ENCODE measurements around the gene RND2.
"Not testable (repeated sequence)": the region's sequence is repeated elsewhere in the genome, so short reads cannot be mapped to it uniquely, and the experiment has no call there.

RND2 gene, protein sequence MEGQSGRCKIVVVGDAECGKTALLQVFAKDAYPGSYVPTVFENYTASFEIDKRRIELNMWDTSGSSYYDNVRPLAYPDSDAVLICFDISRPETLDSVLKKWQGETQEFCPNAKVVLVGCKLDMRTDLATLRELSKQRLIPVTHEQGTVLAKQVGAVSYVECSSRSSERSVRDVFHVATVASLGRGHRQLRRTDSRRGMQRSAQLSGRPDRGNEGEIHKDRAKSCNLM

DNA sequence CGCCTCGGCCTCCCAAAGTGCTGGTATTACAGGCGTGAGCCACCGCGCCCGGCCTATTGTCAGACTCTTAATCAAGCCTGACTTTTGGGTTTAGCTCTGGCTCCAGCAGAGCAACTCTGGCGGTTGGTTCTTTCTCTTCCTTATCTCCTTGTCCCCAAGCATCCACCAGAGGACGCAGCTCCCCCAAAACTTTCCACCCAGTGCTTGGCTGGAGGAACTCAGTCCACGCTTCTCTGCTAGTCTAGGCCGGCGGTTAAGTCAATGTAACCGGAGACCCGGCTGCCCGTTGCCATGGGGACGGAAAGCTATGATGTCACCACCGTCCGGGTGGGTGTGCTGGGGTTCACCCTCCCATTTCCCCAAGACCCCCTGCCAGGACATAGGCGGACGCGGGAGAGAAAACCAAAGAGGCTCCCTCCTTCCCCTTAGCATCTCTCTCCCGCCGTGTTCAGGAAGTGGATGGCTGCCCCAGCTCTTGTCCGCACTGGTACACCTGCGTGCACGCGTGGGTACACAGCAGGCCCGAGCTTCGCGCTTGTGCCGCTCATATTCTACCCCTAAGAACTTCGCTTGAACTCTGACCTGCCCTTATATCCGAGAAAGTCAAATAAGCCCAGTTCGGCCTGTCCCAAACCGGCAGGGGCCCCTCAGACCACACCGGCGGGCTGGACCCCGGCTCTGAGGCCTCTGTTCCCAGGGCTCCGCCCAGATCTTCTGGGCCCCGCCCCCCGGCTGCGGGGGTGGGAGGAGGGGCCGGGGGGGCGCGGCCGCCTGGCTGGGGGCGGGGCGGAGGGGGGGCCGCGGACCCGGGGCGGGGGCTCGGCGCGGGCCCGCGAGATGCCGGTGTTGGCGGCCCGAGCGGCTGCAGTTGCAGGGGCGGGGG is at the start of gene RND2:
RND2 (plus strand) TSS at position 825 of the 883 bp plus-strand sequence. CDS start 117 bp downstream, outside the sequence.
- DNase-seq (ENCODE audit: low read depth), result peak; percentile 58

DNA sequence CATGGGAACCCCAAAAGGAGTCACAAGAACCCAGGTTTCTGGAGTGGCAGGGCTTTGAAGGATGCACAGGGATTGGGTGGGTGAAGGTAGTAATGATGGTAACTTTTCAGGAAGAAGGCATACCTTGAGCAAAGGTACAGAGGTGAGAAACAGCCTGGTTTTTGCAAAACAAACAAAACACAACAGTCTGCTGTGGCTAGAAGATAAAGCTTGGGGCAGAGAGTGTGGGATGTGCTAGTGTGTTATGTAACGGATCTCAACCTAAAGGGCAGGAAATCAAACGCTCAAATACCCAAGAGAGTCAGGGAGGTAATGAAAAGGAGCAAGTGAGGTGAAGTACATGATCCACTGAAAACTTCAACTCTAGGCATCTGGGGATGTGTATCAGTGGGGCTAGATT is 49.8 kb upstream of the RND2 start:
- no peak for DNase-seq (ENCODE audit: low read depth)

DNA sequence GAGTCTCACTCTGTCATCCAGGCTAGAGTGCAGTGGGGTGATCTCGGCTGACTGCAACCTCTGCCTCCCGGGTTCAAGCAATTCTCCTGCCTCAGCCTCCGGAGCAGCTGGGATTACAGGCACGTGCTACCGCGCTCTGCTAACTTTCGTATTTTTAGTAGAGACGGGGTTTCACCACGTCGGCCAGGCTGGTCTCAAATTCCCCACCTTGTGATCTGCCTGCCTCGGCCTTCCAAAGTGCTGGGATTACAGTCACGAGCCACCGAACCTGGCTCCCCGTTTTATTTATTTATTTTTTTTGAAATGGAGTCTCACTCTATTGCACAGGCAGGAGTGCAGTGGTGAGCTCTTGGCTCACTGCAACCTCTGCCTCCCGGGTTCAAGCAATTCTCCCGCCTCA is 49.3 kb upstream of the RND2 start:
- not testable (repeated sequence) for DNase-seq (ENCODE audit: low read depth)

DNA sequence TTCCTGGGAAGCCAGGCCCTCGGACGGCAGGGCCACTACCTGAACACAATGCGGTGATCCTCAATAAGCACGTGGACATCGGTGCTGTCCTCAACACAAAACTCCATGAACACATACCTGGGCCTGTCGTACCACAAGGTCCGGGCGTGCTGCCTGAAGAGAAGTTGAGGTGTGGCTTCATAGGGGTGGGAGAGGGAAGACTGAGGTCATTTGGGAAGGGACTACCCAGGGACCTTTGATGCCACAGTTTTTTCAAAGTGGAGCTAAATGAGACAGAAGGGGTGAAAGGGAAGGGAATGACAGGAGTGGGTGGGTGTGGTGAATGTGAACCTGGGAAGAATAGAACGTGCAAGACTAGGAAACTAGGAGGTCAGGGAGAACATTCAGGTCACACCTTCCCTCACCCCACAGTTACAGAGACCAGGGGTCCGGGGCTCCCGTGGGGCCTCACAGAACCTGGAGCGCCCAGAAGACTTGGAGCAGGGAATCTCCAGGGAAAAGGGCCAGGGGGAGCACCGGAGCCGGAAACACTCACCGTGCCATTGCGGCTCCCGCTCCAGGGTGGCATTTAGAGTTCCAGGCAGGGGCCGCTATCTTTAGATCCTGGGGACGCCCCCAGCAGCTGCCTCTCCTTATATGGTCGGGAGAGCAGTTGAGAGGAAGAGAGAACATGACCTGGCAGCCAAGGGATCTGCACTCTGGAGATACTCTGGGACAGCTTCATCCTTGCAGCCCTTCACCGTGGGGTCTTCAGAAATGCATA is 45.3 kb upstream of the RND2 start, which contains the start of gene PTGES3L:
PTGES3L (minus strand) TSS at position 570 of the 763 bp plus-strand sequence; CDS start at position 543, 27 bp downstream.
- DNase-seq (ENCODE audit: low read depth), result no peak

DNA sequence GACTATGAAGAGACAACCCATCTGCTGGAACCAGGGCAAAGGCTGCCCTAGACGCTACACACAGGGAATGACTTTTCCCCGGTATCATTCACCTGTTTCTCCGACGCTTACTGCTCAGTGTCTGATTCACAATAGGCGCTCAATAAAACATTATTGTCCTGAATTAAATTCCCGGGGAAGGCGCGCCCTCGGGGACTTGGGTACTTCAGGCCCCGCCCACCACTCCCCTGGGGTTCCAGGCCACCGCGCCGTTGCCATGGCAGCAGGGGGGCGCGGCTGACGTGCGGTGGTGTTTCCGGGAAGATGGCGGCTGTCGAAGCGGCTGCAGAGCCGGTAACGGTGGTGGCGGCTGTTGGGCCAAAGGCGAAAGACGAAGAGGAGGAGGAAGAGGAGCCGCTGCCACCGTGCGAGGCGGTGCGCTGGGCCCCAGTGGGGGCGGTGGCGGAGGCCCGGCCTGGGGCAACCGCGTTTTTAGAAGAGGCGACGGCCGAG is 44.7 kb upstream of the RND2 start, which contains the start of gene RUNDC1:
RUNDC1 (plus strand) TSS at position 292 of the 492 bp plus-strand sequence; CDS start at position 304, 12 bp downstream.
- peak; percentile 84 for DNase-seq (ENCODE audit: low read depth)

DNA sequence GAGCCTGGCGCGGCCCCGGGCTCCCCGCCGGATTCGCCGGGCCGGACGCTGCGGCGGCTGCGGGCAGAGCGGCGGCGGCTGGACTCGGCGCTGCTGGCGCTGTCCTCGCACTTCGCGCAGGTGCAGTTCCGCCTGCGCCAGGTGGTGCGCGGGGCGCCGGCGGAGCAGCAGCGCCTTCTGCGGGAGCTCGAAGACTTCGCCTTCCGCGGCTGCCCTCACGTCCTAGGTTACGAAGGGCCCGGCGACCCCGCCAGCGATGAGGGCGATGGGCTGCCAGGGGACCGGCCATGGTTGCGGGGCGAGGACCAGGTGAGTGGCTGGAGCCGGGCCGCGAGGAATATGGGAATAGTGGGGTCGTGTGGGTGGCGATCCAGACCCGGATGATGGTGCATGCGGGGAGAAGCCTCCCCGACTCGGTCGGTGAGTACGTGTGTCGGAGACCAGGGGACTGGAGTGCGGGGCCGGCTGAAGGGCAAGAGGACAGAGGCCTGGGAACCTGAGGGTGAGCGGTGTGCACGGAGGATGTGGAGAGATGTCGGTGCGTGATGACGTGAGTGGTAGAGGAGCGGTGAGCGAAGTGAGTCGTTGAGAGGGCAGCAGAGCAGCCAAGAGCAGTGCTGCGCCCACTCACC is 44.1 kb upstream of the RND2 start:
- no peak for DNase-seq (ENCODE audit: low read depth)

DNA sequence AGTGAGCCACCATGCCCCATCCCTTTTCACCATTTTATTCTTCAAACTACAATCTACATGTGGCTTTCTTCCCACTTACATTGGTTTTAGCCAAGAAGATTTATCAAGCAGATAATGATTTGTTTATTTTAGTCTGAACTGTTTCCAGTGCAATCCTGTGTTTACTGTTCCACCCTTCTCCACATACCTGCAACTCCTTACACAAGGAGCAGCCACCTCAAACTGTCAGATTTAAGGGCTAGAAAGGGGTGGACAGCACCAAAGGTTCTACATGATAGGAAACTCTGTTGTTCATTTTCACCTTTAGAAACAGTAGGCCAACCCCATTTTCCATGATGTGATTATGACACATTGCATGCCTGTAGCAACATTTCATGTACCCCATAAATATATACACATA is 42.8 kb upstream of the RND2 start:
- DNase-seq (ENCODE audit: low read depth), result no peak

DNA sequence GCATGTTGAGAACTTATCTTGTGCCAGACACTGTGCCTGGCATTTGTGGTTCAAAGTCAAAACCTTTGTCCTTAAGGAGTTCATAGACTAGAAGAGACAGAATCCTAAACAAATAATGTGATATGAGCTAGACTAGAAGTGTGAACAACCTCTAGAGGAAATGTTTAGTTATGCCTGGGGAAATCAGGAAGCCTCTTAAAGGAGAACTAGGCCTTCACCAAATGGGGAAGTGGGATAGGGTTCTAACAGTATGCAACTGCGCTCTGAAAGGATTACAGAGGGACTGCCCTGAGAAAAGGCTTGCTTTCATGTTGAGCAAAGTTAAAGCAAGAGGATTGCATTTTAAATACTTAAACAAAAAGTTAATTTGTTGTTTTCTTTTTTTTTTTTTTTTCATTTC is 39.8 kb upstream of the RND2 start:
- DNase-seq (ENCODE audit: low read depth), result no peak

DNA sequence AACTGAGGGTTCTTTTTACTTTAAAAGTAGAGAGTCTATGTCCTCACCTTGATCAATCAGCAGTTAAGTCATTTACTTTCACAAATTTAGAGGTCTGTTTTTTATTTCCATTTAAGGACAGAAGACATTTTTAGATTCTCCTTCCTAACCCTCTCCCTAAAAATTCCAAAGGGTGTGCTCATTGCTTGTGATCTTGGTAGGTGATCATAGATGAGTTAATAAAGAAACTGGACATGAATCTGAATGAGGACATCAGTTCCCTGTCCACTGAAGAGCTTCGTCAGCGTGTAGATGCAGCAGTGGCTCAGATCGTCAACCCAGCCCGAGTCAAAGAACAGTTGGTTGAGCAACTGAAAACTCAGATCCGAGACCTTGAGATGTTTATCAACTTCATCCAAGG is 35.9 kb upstream of the RND2 start:
- no peak for DNase-seq (ENCODE audit: low read depth)

DNA sequence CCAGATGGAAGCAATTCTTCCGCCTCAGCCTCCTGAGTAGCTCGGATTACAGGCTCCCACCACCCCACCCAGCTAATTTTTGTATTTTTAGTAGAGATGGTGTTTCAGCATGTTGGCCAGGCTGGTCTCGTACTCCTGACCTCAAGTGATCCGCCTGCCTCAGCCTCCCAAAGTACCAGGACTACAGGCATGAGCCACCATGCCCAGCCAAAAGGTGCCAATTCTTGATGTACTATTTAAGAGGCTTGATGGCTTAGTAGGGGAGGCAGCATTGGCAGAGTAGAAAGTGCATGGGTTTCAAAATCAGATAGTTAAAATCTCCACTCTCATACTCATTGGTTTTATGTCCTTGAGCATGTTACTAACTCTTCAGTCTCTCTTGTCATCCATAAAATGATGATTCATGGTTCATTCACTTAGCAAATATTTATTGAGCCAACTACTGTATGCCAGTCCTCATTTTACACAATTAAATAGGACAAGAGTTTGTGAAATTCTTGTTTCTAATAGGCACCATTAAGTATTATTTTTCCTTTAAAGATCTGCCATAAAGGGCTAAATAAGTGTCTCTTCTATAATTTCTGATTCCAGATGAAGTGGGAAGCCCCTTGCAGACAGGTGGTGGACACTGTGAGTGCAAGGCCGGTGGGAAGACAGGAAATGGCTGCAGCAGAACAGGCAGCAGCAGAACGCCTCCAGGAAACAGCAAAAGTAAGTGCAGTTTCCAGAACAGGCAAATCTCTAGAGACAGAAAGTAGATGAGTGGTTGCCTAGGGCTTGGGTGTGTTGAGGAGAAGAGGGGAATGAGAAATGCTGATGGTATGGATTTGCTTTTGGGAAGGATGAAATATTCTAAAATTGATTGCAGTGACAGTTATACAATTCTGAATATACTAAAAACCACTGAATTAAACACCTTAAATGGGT is 35.0 kb upstream of the RND2 start:
- DNase-seq (ENCODE audit: low read depth), result no peak

DNA sequence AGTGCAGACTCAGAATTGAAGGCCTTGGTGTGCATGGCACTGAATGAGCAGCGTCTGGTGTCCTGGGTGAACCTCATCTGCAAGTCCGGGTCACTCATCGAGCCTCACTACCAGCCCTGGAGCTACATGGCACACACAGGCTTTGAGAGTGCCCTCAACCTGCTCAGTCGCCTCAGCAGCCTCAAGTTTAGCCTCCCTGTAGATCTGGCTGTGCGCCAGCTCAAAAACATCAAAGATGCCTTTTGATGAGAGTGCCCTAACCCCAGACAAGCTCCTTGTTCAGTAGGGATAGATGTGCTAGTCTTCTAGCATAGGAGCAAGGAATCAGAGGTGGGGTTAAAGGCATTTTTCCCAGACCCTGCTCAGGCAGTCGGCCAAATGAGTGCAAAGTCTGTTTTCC is 33.6 kb upstream of the RND2 start:
- DNase-seq (ENCODE audit: low read depth), result no peak

DNA sequence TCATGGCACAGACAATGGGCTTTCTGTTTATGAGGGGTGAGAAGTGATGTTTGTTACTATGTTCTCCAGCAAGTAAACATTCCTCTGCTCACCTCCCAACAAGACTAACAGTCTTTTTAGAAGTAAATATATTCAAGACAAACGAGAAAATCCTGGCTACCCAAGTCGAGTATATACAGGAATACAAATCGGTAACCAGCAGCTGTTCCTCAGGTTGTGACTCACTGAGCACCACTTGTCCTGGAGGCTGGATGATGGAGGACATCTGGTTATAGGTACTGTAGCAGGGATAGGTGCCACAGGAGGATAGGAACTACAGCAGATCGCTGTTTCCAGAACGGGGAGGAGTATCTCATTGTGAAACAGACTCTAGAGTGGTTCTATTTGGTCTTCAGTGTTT is 32.2 kb upstream of the RND2 start:
- no peak for DNase-seq (ENCODE audit: low read depth)

DNA sequence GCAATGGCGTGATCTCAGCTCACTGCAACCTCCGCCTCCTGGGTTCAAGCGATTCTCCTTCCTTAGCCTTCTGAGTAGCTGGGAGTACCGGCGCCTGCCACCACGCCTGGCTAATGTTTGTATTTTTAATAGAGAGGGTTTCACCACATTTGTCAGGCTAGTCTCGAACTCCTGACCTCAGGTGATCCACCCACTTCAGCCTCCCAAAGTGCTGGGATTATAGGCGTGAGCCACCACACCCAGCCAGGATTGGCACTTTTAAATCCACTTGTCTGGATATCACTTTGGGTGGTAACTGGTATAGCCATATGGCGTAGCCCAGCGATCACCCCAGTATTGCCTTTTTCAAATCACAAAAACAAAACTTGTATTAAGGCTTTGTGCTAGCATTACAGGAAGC is 31.1 kb upstream of the RND2 start:
- not testable (repeated sequence) for DNase-seq (ENCODE audit: low read depth)

DNA sequence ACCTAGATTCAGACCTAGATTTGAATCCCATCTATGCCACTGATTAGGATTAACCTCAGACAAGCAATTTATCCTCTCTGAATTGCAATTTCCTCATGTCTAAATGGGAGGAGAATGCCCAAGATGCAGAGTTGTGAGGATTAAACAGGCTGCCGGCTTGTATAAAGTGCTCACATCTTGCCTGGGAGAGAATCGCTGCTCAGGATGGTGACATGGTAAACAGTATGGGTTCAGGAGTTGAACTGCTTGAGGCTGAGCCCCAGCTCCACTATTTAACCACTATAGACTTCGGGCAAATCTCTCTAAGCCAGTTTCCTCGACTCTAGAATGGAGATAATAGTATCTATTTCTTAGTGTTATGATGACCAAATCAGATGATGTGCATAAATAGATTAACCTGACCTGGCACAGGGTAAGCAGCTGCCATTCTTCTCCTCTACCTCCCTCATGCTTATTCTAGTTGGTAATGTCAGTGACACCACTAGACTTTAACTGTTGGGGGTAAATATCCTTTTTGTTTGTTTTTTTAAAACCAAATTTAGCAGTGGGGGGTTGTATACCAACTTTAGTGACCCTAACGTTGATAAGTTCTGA is 27.5 kb upstream of the RND2 start:
- no peak for DNase-seq (ENCODE audit: low read depth)

DNA sequence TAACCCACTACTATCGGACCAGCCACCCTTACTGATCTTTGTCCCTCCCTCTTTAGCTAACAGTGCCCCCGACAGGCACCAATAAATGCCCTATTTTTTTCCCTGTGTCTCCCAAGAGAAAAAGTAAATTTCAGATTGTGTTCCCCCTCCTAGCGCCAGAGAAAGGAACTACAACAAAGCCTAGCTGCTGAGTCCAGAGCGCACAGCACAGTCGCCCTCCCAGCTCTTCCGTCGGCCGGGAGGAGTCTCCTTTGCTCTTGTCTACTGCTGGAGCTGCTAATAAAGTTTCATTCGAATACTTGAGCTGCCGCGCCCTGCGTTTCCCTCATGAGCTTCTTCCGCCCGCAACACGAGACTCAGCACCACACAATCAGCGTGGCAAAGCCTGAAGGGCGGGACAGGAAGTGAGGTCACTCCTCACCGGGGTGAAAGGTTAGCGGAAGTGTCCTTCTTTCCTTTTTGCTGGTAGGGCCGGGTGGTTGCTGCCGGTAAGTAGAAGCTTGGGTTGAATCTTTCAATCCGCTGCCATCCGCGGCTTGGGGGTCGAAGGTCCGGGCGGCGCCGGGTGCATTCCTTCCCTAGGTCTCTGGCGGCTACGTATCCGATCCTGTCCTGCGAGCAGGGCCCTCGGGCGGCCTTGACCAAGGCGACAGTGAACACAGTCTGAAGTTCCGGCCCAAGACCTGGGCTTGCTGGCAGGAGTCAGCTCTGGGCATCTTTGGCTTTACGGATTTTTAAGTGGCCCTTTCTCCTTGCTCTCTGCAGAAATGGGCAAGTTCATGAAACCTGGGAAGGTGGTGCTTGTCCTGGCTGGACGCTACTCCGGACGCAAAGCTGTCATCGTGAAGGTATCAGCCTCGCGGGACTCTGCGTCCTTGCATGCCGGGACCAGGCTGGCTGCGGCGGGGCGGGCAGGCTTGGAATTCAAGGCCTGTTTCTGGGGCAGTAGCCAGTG is 26.8 kb upstream of the RND2 start, which contains the start of gene RPL27:
RPL27 (plus strand) TSS at position 436 of the 955 bp plus-strand sequence; CDS start at position 768, 332 bp downstream.
- peak; percentile 98 for DNase-seq (ENCODE audit: low read depth)

DNA sequence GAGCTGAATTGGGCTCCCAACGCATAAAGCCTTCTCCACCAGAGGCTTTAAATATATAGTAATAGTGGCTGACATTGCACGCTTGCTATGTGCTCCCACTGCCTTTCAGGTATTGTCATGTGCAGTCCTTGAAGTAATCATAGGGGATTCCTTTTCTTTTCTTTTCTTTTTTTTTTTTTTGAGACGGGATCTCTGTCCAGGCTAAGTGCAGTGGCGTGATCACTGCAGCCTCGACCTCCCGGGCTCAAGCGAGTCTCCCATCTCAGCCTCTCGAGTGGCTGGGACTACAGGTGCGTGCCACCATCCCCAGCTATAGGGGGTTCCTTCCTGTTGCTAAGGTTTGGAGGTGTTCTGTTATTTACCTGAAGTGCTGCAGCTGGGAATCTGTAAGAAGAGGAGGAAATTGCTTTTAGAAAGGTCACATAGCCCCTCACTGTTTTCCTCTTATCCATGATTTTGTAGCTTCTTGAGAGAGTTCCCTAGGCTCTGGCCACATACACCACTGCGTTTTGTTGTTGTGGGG is 26.0 kb upstream of the RND2 start:
- DNase-seq (ENCODE audit: low read depth), result no peak

DNA sequence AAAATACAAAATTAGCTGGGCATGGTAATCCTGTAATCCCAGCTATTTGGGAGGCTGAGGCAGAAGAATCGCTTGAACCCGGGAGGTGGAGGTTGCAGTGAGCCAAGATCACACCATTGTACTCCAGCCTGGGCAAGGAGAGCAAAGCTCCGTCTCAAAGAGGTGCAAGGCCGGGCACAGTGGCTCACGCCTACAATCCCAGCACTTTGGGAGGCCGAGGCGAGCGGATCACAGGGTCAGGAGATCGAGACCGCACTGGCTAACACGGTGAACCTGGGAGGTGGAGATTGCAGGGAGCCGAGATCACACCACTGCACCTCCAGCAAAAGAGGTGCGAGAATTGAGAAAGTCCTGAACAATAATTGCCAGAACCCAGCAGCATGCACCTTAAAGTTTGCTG is 24.1 kb upstream of the RND2 start:
- DNase-seq (ENCODE audit: low read depth), result not testable (repeated sequence)

DNA sequence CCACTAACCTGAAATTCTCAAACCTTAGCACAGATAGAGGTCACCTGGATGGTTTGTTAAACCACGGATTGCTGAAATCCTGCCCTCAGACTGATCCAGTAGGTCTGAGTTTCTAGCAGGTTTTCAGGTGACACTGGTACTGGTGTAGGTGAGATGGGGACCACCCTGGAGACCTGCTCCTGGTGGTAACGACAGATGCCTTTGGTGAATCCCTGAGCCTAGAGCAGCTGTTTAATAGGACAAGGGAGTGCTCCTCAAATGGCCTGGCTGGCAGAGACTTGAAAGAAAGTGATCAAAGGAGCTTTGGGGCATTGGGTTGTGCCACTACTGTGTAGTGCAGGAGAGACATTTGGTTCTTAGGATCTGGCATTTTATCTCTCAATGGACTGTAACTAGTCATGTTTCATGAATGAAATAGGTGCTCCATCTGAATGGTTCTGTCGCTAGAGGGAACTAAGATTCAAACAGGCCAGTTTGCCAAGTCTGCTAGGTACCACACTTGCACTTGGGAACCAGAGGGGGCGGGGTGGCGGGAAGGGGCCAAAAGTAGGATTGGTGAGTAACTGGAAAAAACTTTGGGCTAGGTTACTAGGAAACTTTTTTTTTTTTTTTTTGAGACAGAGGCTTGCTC is 21.4 kb upstream of the RND2 start:
- no peak for DNase-seq (ENCODE audit: low read depth)
